Stimulated activated naive CD4-positive, alpha-beta T cell treated with Interleukin-2 at 50 U/mL for 16 hours (primary cell): Measurements from ENCODE around the gene PDLIM4.

Experiments used
- DNase-seq: peaks from one replicate; lab custom pipeline; 2025; lab: John Stamatoyannopoulos, UW

Gene PDLIM4

GRCh38 chr5:132283423-132284043 is 26.0 kb downstream of the PDLIM4 start:
- no peak for DNase-seq

- DNase-seq = no peak
These were observed 31.6 kb downstream of the PDLIM4 start for GRCh38 chr5:132289097-132289496.

- DNase-seq = no peak
These were observed 33.5 kb downstream of the PDLIM4 start for GRCh38 chr5:132291026-132291425.

GRCh38 chr5:132293066-132293991 is 35.8 kb downstream of the PDLIM4 start:
- DNase-seq = peak; percentile 71

GRCh38 chr5:132293992-132294727 is 36.7 kb downstream of the PDLIM4 start, which contains the start of gene SLC22A4:
Gene SLC22A4 (plus strand): TSS chr5:132294394. CDS start chr5:132294617, 223 bp downstream.
- DNase-seq = peak; percentile 75

- DNase-seq = peak; percentile 72
These were observed 37.4 kb downstream of the PDLIM4 start for GRCh38 chr5:132294728-132295504.

GRCh38 chr5:132295505-132296411 is 38.3 kb downstream of the PDLIM4 start:
- no peak for DNase-seq

- no peak for DNase-seq
These were observed 39.0 kb downstream of the PDLIM4 start for GRCh38 chr5:132296412-132297016.

- DNase-seq = no peak
These were observed 39.9 kb downstream of the PDLIM4 start for GRCh38 chr5:132297211-132297940.

GRCh38 chr5:132298298-132299212 is 41.1 kb downstream of the PDLIM4 start:
- no peak for DNase-seq

- DNase-seq = no peak
These were observed 42.4 kb downstream of the PDLIM4 start for GRCh38 chr5:132299917-132300316.

- no peak for DNase-seq
These were observed 43.3 kb downstream of the PDLIM4 start for GRCh38 chr5:132300577-132301343.

- no peak for DNase-seq
These were observed 44.1 kb downstream of the PDLIM4 start for GRCh38 chr5:132301344-132302271.

- DNase-seq = no peak
These were observed 44.9 kb downstream of the PDLIM4 start for GRCh38 chr5:132302413-132302812.

GRCh38 chr5:132303589-132303988 is 46.1 kb downstream of the PDLIM4 start:
- DNase-seq = no peak

- DNase-seq = no peak
These were observed 47.9 kb downstream of the PDLIM4 start for GRCh38 chr5:132305420-132305819.
